NCI-H1092 treated with DMSO at 0.1 percent for 48 hours (cell line): ENCODE measurements around the gene ADAMTS17.

Experiments
- DNase-seq: peaks from one replicate; lab custom pipeline; 2025; lab: John Stamatoyannopoulos, UW

The ADAMTS17 gene, protein sequence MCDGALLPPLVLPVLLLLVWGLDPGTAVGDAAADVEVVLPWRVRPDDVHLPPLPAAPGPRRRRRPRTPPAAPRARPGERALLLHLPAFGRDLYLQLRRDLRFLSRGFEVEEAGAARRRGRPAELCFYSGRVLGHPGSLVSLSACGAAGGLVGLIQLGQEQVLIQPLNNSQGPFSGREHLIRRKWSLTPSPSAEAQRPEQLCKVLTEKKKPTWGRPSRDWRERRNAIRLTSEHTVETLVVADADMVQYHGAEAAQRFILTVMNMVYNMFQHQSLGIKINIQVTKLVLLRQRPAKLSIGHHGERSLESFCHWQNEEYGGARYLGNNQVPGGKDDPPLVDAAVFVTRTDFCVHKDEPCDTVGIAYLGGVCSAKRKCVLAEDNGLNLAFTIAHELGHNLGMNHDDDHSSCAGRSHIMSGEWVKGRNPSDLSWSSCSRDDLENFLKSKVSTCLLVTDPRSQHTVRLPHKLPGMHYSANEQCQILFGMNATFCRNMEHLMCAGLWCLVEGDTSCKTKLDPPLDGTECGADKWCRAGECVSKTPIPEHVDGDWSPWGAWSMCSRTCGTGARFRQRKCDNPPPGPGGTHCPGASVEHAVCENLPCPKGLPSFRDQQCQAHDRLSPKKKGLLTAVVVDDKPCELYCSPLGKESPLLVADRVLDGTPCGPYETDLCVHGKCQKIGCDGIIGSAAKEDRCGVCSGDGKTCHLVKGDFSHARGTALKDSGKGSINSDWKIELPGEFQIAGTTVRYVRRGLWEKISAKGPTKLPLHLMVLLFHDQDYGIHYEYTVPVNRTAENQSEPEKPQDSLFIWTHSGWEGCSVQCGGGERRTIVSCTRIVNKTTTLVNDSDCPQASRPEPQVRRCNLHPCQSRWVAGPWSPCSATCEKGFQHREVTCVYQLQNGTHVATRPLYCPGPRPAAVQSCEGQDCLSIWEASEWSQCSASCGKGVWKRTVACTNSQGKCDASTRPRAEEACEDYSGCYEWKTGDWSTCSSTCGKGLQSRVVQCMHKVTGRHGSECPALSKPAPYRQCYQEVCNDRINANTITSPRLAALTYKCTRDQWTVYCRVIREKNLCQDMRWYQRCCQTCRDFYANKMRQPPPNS

DNA sequence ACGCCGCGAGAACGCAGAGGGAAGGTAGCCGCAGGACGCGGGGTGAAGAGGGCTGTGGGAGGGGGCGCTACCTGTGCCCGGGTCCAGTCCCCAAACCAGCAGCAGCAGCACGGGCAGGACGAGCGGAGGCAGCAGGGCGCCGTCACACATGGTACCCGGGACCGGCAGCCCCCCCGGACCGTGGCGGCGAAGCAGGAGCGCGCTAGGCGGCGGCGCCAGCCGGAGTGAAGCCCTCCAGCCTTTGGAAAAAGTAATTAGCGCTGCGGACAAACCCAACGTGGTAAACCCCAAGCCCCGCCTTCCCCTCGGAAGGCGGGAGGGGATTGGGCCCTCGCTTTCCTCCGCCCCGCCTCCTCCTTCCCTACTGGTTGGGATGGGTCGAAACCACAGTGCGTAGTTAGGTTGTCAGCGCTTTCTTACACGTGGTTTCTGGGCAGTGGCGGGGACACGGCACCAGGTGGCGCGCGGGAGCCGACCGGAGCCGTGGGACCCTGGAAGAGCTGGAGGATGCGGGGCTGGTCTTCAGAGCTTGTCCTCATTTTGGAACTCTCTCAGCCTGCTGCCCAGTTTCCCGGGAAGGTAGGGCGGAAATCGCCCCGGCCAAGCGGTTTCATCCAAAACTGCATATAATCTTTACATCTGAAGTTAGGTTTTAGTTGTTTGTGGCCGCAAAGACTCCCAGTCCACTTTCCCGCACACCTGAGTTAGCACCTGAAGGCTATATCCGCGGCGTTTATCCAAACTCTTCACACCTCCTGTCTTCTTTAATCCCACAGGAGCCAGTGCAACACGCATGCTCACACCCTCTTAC is at the start of gene ADAMTS17:
ADAMTS17 (minus strand) TSS at position 226 of the 811 bp plus-strand sequence; CDS start at position 150, 76 bp downstream.
- peak; percentile 93 for DNase-seq

DNA sequence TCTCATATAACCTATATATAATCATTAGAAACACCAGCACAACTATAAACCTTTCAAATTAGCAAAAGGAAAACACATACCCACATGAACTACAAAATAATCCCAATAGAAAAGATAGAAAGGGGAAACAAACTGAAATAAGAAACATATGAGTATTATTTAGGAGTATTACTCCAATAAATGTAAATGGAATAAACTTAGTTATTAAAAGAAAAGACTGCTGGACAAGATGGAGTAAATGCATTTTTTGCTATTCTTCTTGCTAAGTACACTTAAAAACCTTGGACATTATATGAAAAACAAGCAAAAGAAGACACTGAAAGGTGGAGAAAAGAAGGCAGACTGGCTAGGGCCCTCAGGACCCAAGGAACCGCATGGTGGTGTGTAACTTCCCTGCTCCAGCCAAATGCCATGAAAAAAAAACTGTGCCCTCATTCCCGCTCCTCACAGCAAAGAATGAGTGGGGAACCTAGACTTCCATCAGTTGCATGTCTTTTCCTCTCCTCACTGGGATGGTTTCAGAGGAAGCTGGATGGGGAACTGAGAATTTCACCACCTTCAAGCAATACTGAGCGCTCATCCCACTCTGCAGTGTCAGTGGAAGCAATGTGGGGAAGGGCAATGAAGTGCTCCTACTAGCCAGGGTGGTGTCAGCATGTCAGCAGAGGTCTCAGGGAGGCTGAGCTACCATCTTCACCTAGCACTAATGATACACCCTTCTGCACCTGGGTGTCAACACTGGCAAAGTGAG is 43.7 kb upstream of the ADAMTS17 start:
- DNase-seq: no peak

DNA sequence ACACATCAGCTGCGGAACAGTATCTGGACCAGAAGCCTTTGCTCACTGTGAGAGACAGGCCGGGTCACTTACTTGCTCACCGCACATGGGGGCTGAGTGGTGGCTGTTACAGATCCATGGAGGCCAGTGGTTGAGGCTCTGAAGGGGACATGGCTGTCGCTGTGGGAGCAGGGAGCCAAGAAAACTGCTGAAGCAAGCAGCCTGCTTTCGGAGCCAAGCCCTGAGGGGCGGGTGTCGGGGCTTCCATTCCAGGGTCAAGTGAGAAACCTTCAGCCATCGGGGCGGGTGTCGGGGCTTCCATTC is 42.3 kb upstream of the ADAMTS17 start:
- no peak for DNase-seq

DNA sequence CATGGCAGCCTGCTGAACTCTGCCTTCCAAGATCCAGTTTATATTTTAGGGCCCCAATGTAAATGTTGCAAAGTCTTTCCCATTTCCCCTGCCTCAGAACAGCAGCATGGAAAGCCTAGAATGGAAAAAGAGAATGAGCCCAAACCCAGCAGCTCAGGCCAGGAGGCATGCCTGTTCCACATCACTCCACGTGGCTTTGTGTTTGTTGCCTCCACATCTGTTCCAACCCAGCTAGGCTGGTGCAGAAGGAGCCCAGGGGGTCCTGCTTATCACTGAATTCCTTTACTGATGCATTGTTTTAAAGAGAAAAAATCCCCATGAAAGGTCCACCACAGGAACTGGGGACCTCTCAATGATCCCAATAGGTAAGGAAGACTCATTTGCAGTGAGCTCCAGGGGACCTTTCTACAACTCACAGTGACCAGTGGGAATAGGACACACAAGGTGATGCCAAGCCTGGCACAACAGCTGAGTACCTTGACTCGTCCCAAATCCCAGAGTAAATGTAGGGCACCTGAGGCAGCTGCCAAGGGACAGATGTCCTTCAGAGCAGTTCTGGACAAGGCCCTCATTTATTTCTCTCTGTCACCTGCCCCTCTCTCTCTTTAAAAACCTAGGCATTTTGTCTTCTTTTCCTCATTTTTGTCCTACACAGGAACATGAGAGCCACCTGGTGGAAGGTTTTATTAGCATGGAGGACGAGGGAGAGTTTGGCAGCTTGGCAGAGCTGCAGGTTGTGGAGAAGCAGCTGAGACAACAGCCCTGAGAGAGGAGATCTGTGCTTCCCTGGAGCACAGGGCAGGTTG is 41.7 kb upstream of the ADAMTS17 start:
- DNase-seq: peak; percentile 54

DNA sequence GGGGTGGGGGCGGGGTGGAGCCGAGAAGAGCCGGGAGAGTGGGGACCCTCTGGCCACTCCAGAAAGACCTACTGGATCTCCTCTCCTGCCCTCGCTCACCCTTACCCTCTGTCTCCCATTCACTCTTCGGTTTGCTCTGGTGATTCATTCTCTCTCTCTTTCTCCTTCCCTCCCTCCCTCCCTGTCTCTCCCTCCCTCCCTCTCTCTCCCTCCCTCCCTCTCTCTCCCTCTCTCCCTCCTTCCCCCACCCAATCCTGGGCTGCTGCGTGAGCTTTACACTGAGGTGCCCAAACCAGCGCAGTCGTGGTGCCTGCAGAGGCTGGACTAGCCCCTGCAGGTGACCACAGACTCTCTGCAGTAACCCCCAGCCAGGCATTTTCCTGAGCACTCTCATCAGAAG is 32.2 kb upstream of the ADAMTS17 start:
- peak; percentile 23 for DNase-seq

DNA sequence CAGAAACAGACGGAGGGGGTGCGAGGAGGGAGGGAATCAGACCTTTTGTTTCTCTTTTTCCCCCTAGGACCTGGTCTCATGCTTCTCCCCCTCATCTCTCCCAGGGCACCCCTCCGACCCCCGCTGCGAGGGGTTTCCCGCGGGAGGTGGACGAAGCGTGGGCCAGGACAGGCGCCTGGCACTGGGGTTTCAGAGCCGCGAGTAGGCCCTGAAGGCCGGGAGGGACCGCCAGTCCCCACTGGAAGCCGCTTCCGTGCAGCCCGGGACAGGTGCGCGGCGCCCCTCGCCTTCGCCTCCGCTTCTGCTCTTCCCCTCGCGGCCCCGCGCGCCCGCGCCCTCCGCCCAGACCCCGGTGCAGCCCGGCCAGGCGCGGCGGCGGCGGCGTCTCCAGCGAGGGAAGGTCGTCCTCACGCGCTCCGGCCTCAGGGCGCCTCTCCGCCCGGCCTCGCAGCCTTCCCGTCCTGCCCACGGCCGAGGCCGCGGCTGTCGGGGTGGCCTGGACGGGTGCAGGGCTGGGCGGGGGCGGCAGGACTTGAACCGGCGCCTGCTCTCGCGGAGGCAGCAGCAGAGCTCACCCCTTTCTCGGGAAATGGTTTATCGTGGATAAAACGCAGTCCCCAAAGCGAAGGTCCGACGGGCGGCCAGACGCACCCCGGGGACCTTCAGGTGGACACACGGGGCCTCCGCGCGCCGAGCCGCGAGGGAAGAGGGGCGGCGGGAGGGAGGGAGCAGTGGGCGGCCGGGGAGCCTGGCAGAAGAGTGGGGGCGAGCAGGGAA is 31.5 kb upstream of the ADAMTS17 start:
- no peak for DNase-seq

DNA sequence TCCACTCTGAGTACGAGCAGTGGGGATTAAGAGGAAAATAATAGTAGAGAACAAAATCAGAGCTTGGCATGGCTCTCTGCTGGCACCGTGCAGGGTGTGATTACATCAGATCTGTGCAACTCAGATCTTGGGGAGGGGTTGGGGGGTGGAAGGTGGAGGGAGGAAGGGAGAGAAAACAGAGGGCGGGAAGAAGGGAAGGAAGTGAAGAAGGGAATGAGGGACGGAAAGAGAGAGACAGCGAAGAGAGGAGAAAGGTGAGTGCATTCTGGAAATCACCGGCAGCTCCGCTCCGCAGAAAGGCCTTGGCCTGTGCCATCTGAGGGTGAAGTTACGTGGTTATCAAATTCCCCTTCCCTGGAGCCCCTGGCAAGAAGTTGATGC is 31.0 kb upstream of the ADAMTS17 start:
- peak; percentile 56 for DNase-seq

DNA sequence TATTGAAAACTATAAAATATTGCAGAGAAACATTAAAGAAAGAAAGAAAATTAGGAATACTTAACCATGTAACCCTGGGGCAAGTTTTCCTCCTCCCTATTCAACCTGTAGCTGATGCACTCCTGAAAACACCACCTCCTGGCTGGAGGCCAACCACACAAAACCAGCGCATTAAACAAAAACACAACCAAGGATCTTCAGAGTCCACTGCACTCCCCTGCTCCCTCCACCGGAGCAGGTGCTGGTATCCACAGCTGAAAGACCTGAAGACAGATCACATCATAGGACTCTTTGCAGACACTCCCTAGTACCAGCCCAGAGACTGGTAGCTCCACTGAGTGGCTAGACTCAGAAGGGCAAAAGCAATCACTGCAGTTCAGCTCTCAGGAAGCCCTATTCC is 13.6 kb upstream of the ADAMTS17 start:
- DNase-seq: no peak

DNA sequence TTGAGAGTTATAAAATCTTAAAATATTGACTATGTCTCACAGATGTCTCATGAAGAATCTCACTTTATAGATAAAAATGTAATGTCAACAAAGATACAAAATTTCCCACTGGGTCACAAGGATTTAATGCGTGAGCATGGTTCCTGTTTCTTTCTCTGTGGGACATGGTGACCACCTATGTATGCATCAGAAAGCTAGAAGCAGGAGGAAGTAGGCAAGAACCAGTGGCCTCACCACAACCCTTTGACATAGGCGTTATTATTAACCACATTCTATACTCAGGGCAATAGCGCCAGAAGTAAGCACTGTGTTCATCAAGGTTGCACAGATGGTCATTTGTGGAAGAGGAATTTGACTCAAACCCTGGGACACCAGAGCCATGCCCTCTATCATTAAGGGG is 11.7 kb upstream of the ADAMTS17 start:
- DNase-seq: no peak

DNA sequence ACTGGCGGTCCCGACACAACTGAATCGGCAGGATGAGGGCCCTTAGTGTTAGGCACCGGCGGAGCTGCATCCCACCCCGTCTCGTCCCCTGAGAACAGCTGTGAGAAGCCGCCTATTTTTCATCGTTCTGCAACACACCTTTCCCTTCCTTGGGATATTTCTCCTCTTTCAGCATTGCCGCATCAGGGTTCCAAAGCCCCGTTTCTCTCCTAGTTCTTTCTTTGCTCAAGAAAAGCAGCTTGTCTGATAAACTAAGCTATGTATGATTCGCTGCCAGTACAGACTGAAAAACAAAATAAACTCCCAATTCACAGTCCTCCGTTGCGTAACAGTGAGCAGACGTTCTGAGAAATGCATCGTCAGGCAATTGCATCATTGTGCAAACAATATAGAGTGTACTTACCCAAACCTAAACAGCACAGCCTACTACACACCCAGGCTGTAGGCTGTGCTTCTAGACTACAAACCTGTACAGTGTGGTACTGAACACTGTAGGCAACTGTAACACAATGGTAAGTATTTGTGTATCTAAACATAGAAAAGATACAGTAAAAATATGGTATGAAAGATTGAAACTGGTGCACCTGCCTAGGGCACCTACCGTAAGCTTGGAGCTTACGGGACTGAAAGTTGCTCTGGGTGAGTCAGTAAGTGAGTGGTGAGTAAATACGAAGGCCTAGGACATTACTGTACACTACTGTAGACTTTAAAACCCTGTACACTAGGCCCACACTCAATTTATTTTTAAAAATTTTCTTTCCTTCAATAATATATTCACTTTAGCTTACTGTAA is 8.9 kb upstream of the ADAMTS17 start:
- DNase-seq: peak; percentile 45

DNA sequence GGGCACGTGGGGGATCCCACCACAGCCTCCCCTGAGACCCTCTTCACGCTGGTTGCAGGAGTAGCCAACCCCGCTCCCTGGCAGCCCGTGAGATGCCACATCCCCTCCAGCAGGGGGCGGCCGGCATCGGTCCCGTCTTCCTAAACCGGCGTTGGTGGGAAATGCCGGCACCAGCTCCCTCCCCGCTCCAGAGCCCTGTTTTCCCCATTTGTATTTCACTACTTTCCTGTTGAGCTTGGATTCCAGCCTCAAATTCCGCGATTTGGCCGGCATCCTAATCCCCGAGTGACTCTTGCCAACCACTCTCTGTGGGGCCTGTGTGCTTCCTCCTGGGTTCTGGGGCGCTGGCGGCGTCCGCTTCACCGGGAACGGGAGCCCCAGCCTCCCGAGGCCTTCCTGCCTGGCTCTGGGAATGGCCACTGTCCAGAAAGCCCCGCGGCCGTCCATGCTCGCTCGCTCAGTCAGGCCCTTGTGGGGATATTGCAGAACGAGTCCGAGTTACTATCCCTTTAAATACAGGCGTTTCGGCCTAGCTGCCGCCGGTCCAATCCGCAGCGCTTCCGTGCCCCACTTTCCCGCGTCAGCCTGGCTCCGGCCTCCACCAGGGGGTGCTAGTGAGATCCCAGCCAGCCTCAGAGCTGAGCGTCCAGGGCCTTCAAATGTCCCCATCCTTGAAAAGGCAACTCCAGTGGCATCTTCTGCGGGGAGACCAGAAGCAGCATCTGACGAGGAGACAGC is 8.1 kb upstream of the ADAMTS17 start:
- DNase-seq: peak; percentile 82

DNA sequence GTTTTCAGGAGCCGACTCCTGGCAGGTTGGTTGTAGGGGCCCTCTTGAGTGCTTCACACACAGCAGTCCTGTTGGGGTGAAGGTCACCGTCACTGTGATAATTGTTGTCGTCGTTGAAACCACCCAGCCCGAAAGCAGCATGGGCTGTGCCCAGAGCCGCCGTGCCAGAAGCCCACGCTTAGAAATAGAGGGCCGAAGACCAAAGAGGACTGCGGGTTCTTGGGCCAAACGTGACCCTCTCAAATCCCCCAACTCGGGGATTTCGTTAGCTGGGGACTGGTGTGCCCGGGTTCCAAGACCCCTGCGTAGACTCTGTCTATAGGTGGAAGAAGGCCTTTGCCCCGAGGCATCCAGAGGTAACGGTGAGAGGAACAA is 7.5 kb upstream of the ADAMTS17 start:
- DNase-seq: no peak

DNA sequence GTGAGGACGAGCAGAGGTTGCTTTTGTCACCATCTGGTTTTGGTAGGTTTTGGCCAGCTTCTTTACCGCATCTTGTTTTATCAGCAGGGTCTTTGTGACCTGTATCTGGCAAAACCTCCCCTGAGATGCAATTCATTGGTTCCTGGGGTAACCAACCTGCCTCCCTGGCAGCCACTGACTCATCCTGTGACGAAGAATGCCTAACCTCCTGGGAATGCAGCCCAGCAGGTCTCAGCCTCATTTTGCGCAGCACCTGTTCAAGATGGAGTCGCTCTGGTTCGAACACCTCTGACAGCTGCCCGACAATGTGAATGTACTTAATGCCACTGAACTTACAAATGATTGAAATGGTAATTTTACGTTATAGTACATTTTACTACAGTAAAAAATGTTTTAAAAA is 6.8 kb upstream of the ADAMTS17 start:
- DNase-seq: no peak

DNA sequence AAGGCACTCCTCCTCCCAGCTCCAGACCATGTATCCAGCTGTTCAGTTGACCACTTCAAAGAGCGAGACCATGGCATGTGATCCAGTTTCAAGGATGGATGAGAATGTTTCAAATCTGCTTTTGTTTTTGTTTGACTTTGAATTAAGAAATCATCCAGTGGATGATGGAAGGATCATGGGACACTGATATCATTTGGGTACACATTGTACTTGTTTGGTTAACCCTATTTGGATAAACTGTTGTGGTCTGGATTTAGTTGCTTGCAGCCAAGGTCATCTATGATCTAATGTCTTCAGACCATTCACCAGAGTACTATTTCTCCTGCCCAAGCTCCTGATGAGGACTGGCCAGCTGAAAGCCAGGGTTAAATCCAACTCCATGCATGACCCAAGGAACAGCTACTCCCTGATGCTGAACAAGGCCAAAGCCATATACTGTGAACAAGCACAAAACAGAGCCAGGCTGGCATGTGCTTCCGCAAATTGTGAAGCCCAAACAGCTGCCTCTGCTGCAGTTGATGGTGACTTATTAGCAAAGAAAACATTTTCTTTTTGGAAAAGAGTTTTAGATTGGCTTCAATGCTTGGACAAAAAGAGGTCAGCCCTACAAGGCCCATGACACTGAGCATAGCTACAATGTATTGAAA is 5.2 kb upstream of the ADAMTS17 start:
- DNase-seq: no peak

DNA sequence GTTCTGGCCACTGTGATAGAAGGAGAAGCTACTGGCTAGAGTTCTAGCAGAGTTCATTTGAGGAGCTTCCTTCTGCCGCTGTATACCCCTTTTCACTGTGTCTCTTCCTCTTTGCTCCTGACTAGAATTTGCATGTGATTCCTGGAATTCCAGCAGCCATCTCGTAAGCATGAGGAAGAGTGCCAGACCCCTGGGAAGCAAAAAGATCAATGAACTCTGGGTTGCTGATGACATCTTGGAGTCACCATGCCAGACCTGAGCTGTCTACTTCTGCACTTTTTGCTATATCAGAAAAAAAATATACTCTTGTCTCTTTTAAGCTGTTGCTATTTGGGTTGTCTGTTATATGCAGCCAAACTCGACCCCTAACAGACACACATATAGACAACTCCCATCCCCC is 3.7 kb upstream of the ADAMTS17 start:
- DNase-seq: no peak

DNA sequence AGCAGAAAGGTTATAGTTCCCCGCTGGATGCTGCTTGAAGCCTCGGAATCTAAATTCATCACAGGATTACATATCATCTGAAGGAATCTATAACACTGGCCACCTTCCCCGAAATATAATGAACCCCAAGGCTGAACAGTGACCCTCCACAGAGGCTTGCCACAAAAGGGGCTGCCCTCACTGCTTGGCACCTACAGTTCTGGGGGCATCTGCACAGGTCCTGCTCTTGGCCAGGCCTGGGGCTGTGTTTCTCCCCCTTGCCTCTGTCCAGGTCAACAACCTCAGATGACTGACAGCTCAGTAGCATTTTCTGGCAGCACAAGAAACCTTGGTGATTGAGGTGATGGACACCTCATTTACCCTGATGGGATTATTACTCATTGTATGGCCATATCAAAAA is 1.5 kb upstream of the ADAMTS17 start:
- DNase-seq: no peak

DNA sequence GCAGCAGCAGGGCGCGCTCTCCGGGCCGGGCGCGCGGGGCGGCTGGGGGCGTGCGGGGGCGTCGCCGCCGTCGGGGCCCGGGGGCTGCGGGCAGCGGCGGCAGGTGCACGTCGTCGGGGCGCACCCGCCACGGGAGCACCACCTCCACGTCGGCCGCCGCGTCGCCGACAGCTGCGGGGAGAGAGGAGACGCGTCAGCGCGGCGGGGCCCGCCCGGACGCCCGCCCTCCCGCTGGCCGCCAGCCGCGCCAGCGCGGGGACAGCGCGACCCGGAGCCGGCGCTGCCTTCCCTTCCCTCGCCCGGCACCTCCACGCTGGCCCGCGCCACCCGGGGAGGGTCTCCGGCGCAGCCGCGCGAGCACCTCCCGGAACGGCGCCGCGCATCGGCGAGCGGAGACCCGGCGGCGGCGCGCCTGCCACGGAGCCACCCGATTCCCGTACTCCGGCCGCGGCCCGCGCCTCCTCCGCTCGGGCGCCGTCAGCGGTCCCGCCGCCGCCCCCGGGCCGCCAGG is 481 bp downstream of the ADAMTS17 start:
- DNase-seq: no peak
